T-helper 1 cell treated with Interleukin-12 subunit alpha and Interleukin-12 subunit beta and Interleukin-4 antibody, amounts not matched to agents 30 μg/mL and 1 μg/mL, for 36 hours (primary cell): Measurements from ENCODE around the gene C4A.
"Not testable (repeated sequence)": the region's sequence is repeated elsewhere in the genome, so short reads cannot be mapped to it uniquely, and the experiment has no call there.

ENCODE experiments used
- H3K27ac Mint-ChIP-seq: one replicate; pipeline ENCODE4 v1.8.0; 2021; ENCODE audit warnings: mild to moderate bottlenecking, mixed read lengths
- H3K27me3 Mint-ChIP-seq: one replicate; pipeline ENCODE4 v1.8.0; 2021; ENCODE audit warnings: low read depth, mixed read lengths
- H3K36me3 Mint-ChIP-seq: one replicate; pipeline ENCODE4 v1.8.0; 2021; ENCODE audit warnings: low read depth, mixed read lengths
- H3K4me1 Mint-ChIP-seq: one replicate; pipeline ENCODE4 v1.8.0; 2021; ENCODE audit warnings: low read depth, mixed read lengths
- H3K4me3 Mint-ChIP-seq: one replicate; pipeline ENCODE4 v1.8.0; 2021; ENCODE audit warnings: mild to moderate bottlenecking, moderate library complexity, mixed read lengths
- H3K9me3 Mint-ChIP-seq: one replicate; pipeline ENCODE4 v1.8.0; 2021; ENCODE audit warnings: mixed read lengths

Gene C4A

DNA sequence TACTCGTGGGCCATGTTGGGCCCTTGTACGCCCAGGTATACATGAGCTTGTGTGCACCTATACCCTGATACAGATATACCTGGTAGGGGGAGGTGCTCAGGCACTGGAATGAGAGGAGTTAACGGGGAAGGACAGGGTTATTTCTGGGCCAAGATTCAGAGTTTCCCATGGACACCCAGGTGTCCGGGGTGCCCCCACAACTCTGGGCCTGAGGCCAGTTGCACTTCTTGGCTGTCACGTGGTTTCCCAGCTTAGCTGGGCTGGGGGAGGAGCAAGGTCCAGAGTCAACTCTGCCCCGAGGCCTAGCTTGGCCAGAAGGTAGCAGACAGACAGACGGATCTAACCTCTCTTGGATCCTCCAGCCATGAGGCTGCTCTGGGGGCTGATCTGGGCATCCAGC is at the start of gene C4A:
Gene C4A (plus strand): TSS at position 314 of the 400 bp plus-strand sequence. CDS start 51 bp downstream, at position 365.
- H3K27me3 Mint-ChIP-seq, H3K36me3 Mint-ChIP-seq, H3K4me3 Mint-ChIP-seq, H3K4me1 Mint-ChIP-seq, H3K9me3 Mint-ChIP-seq, H3K27ac Mint-ChIP-seq: not testable (repeated sequence)

DNA sequence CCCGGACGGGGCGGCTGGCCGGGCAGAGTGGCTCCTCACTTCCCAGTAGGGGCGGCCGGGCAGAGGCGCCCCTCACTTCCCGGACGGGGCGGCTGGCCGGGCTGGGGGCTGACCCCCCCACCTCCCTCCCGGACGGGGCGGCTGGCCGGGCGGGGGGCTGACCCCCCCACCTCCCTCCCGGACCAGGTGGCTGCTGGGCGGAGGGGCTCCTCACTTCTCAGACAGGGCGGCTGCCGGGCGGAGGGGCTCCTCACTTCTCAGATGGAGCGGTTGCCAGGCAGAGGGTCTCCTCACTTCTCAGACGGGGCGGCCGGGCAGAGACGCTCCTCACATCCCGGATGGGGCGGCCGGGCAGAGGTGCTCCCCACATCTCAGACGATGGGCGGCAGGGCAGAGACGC is 49.7 kb upstream of the C4A start:
- not testable (repeated sequence) for H3K27me3 Mint-ChIP-seq, H3K36me3 Mint-ChIP-seq, H3K9me3 Mint-ChIP-seq, H3K27ac Mint-ChIP-seq, H3K4me3 Mint-ChIP-seq, H3K4me1 Mint-ChIP-seq

DNA sequence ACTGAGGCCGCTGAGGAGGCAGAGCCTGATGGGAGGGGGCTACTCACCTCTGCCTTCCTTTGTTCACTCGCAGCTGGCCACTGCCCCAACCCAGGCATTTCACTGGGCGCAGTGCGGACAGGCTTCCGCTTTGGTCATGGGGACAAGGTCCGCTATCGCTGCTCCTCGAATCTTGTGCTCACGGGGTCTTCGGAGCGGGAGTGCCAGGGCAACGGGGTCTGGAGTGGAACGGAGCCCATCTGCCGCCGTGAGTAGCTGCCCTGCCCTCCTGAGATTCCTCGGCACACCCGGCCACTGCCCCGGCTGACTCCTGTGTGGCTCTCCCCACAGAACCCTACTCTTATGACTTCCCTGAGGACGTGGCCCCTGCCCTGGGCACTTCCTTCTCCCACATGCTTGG is 48.3 kb upstream of the C4A start:
- H3K27ac Mint-ChIP-seq: no peak overlapping the region

DNA sequence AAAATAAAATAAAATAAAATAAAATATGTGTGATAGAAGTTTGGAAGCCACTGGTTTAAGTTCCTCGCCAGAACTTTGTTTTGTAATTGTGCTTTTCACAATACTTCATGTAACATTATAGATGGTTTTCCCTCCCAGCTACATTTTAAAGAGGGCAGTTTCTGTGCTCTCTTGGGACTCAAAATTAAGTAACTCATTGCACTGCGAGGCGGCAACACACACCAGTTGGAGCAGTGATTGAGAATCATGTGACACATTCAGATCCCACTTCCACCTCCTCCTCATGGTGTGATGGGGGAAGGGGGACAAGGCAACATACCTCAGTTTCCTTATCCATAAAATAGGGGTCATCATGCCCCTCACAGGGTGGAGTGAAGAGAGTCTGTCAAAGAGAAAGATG is 46.8 kb upstream of the C4A start:
- H3K36me3 Mint-ChIP-seq: no peaks in the 10 kb centered on the region
- H3K27me3 Mint-ChIP-seq: peaks cover 3% of the 10 kb centered on the region
- H3K9me3 Mint-ChIP-seq: no peaks in the 10 kb centered on the region
- no peak overlapping the region for H3K27ac Mint-ChIP-seq
- no peaks in the 10 kb centered on the region for H3K4me1 Mint-ChIP-seq
- no peak overlapping the region for H3K4me3 Mint-ChIP-seq

More for the DNA sequence above, 48.3 kb upstream of the C4A start:
- Mint-ChIP-seq H3K4me3 (no peak overlapping the region), H3K36me3 (no peaks in the 10 kb centered on the region), H3K4me1 (no peaks in the 10 kb centered on the region), H3K9me3 (no peaks in the 10 kb centered on the region), H3K27me3 (peaks cover 3% of the 10 kb centered on the region)

DNA sequence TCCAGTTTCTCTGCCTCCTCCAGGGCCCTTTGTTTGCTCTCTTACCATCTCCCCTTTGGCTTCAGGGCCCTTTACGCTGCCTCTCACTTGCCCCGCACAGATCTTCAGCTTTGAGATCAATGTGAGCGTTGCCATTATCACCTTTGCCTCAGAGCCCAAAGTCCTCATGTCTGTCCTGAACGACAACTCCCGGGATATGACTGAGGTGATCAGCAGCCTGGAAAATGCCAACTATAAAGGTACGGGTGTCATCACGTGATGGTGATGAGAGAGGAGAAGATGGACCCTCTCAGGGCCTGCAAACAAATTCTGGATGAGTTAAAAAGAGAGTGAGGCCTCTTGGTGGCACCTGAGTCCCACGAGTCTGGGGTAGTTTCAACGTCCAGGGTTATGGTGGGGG is 46.0 kb upstream of the C4A start:
- no peaks in the 10 kb centered on the region for H3K4me1 Mint-ChIP-seq

DNA sequence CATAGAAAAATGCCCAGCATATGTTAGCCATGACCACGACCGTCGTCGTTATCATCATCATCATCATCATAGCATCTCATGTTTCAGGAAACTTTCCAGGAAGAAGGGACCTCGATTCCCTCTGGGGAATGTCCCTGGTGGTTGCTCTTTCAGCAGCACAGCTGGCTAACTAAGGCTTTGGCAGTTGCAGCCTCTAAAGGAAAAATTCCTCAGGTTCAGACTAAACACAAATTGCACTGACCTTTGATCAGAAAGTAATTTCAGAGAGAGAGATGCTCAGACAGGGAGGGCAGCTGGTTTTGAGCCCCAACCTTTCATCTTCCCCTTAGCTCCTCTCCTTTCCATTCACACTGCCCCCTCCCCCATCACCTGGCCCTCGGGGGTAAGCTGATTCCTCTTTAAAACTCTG is 41.6 kb upstream of the C4A start:
- no peaks in the 10 kb centered on the region for H3K9me3 Mint-ChIP-seq
- peaks cover 3% of the 10 kb centered on the region for H3K27me3 Mint-ChIP-seq
- peaks cover under 1% of the 10 kb centered on the region for H3K4me1 Mint-ChIP-seq
- H3K27ac Mint-ChIP-seq: no peak overlapping the region
- no peak overlapping the region for H3K4me3 Mint-ChIP-seq
- H3K36me3 Mint-ChIP-seq: no peaks in the 10 kb centered on the region

More for the DNA sequence above, 46.0 kb upstream of the C4A start:
- peaks cover 3% of the 10 kb centered on the region for H3K27me3 Mint-ChIP-seq
- H3K4me3 Mint-ChIP-seq: no peak overlapping the region
- no peak overlapping the region for H3K27ac Mint-ChIP-seq
- no peaks in the 10 kb centered on the region for H3K36me3 Mint-ChIP-seq
- H3K9me3 Mint-ChIP-seq: no peaks in the 10 kb centered on the region

DNA sequence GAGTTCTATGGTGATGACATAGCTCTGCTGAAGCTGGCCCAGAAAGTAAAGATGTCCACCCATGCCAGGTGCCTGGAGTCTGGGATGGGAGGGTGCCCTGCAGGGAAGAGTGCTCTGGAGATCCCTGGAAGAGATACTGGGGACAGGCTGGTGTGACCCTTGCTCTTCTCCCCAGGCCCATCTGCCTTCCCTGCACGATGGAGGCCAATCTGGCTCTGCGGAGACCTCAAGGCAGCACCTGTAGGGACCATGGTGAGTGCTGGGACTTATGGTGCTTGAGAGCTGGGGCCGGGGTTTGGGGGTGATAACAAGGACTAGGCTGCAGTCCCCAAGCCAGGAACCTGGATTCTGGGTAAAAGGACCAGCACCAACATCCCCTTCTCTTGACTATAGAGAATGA is 38.1 kb upstream of the C4A start:
- Mint-ChIP-seq H3K4me1 (peaks cover 7% of the 10 kb centered on the region), H3K4me3 (no peak overlapping the region), H3K9me3 (no peaks in the 10 kb centered on the region), H3K27ac (no peak overlapping the region), H3K36me3 (no peaks in the 10 kb centered on the region), H3K27me3 (no peaks in the 10 kb centered on the region)

DNA sequence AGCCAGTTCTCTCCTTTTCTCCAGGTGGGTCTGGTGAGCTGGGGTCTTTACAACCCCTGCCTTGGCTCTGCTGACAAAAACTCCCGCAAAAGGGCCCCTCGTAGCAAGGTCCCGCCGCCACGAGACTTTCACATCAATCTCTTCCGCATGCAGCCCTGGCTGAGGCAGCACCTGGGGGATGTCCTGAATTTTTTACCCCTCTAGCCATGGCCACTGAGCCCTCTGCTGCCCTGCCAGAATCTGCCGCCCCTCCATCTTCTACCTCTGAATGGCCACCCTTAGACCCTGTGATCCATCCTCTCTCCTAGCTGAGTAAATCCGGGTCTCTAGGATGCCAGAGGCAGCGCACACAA is 36.7 kb upstream of the C4A start:
- H3K36me3 Mint-ChIP-seq: peaks cover under 1% of the 10 kb centered on the region
- no peaks in the 10 kb centered on the region for H3K27me3 Mint-ChIP-seq
- H3K4me1 Mint-ChIP-seq: peaks cover 7% of the 10 kb centered on the region
- no peaks in the 10 kb centered on the region for H3K9me3 Mint-ChIP-seq
- no peak overlapping the region for H3K4me3 Mint-ChIP-seq
- no peak overlapping the region for H3K27ac Mint-ChIP-seq

DNA sequence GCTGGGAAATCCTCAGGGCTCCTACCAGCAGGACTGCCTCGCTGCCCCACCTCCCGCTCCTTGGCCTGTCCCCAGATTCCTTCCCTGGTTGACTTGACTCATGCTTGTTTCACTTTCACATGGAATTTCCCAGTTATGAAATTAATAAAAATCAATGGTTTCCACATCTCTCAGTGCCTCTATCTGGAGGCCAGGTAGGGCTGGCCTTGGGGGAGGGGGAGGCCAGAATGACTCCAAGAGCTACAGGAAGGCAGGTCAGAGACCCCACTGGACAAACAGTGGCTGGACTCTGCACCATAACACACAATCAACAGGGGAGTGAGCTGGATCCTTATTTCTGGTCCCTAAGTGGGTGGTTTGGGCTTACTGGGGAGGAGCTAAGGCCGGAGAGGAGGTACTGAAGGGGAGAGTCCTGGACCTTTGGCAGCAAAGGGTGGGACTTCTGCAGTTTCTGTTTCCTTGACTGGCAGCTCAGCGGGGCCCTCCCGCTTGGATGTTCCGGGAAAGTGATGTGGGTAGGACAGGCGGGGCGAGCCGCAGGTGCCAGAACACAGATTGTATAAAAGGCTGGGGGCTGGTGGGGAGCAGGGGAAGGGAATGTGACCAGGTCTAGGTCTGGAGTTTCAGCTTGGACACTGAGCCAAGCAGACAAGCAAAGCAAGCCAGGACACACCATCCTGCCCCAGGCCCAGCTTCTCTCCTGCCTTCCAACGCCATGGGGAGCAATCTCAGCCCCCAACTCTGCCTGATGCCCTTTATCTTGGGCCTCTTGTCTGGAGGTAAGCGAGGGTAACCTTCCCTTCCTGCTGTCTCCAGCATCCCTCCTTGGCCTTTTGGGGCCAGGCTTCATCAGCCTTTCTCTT is 36.1 kb upstream of the C4A start, which contains the start of gene CFB:
Gene CFB (plus strand): TSS at position 589 of the 863 bp plus-strand sequence. CDS start 127 bp downstream, at position 716.
- H3K4me1 Mint-ChIP-seq: peaks cover 7% of the 10 kb centered on the region
- H3K4me3 Mint-ChIP-seq: no peak within 1 kb of the TSS
- H3K27me3 Mint-ChIP-seq: no peaks in the 10 kb centered on the region
- peaks cover 2% of the 10 kb centered on the region for H3K36me3 Mint-ChIP-seq
- H3K9me3 Mint-ChIP-seq: no peaks in the 10 kb centered on the region
- H3K27ac Mint-ChIP-seq: no peak within 1 kb of the TSS

DNA sequence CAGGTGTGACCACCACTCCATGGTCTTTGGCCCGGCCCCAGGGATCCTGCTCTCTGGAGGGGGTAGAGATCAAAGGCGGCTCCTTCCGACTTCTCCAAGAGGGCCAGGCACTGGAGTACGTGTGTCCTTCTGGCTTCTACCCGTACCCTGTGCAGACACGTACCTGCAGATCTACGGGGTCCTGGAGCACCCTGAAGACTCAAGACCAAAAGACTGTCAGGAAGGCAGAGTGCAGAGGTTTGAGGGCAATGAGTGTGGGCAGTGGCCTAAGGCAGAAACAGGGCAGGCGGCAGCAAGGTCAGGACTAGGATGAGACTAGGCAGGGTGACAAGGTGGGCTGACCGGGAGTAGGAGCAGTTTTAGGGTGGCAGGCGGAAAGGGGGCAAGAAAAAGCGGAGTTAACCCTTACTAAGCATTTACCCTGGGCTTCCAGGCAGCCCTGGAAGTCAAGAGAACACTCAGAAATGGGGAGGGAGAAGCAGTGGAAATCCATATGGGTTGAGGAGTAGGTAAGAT is 35.4 kb upstream of the C4A start:
- Mint-ChIP-seq H3K9me3 (no peaks in the 10 kb centered on the region), H3K27ac (no peak overlapping the region), H3K4me1 (peaks cover 7% of the 10 kb centered on the region), H3K27me3 (no peaks in the 10 kb centered on the region), H3K36me3 (peaks cover 5% of the 10 kb centered on the region), H3K4me3 (no peak overlapping the region)

DNA sequence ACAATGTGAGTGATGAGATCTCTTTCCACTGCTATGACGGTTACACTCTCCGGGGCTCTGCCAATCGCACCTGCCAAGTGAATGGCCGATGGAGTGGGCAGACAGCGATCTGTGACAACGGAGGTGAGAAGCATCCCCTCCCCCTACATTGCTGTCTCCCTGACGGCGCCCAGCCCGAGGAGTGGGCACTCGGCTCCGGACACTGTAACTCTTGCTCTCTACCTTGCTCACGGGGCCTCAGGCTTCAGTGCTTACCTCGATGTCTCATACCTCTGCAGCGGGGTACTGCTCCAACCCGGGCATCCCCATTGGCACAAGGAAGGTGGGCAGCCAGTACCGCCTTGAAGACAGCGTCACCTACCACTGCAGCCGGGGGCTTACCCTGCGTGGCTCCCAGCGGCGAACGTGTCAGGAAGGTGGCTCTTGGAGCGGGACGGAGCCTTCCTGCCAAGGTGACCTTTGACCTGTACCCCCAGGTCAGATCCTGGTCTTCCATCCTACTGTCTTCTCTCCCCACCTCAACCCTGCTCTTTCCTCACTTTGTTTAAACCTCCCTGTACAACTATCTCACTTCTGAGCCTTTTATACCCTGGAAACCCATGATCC is 34.7 kb upstream of the C4A start:
- H3K4me3 Mint-ChIP-seq: no peak overlapping the region
- H3K9me3 Mint-ChIP-seq: no peaks in the 10 kb centered on the region
- H3K36me3 Mint-ChIP-seq: peaks cover 5% of the 10 kb centered on the region
- H3K27ac Mint-ChIP-seq: no peak overlapping the region
- peaks cover 7% of the 10 kb centered on the region for H3K4me1 Mint-ChIP-seq
- H3K27me3 Mint-ChIP-seq: no peaks in the 10 kb centered on the region

DNA sequence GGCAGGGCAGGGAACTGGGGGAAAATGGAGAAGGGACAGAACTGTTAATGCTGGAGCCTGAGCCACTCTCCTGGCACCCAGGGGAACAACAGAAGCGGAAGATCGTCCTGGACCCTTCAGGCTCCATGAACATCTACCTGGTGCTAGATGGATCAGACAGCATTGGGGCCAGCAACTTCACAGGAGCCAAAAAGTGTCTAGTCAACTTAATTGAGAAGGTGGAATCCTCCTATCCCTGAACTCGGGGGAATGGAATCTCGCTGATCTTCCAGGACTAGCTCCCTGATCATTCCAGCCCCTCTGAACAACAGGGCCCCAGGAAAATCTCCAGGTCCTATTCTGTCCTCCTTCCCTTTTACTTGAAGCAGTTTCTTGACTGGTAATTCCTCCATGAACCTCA is 34.0 kb upstream of the C4A start:
- no peaks in the 10 kb centered on the region for H3K9me3 Mint-ChIP-seq
- H3K4me1 Mint-ChIP-seq: peaks cover 7% of the 10 kb centered on the region
- peaks cover 8% of the 10 kb centered on the region for H3K36me3 Mint-ChIP-seq
- H3K27me3 Mint-ChIP-seq: no peaks in the 10 kb centered on the region
- no peak overlapping the region for H3K4me3 Mint-ChIP-seq
- no peak overlapping the region for H3K27ac Mint-ChIP-seq

DNA sequence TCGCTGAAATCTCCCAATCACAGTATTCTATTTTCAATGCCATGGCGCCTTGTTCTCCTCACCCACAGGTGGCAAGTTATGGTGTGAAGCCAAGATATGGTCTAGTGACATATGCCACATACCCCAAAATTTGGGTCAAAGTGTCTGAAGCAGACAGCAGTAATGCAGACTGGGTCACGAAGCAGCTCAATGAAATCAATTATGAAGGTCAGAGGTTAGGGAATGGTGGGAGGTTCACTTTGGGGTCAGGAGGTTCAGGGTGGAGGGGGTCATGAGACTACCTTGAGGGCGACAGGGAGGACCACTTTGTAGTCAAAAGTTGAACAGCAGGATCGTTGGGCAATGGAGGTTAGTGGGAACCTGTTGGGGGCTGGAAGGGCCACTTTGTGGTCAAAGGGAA is 33.6 kb upstream of the C4A start:
- Mint-ChIP-seq H3K36me3 (peaks cover 12% of the 10 kb centered on the region), H3K4me3 (no peak overlapping the region), H3K9me3 (no peaks in the 10 kb centered on the region), H3K4me1 (peaks cover 7% of the 10 kb centered on the region), H3K27ac (no peak overlapping the region), H3K27me3 (no peaks in the 10 kb centered on the region)

DNA sequence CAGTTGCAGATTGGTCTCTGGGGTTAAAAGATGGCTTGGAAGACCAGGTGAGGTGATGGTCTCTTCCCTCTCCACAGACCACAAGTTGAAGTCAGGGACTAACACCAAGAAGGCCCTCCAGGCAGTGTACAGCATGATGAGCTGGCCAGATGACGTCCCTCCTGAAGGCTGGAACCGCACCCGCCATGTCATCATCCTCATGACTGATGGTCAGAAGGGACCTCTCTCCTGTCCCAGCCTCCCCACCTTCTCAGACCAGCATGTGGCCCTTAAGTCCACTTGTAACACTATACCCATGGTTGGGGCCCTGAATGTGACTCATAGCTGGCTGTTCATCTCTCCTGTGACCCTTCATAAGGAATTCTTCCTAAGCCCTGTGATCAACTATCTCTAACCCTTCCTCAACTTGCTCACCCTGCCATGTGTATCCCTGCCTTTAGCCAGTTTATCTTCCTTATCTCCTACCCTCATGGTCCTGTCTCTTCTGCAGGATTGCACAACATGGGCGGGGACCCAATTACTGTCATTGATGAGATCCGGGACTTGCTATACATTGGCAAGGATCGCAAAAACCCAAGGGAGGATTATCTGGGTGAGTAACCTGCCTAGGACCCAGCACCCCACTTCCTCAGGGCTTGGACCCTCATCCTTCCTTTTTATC is 33.0 kb upstream of the C4A start:
- Mint-ChIP-seq H3K27me3 (no peaks in the 10 kb centered on the region), H3K4me3 (no peak overlapping the region), H3K4me1 (peaks cover 7% of the 10 kb centered on the region), H3K36me3 (peaks cover 18% of the 10 kb centered on the region), H3K27ac (no peak overlapping the region), H3K9me3 (no peaks in the 10 kb centered on the region)
